SK-N-SH treated with all-trans-retinoic acid at 6 μM for 48 hours (cell line): Measurements from ENCODE around the gene ADK.

ENCODE experiments used
- ARNTL ChIP-seq: fragments of 450-650 bp; formaldehyde crosslinking; IDR thresholded peaks from 2 replicates; pipeline ENCODE4 v1.5.0; 2020; ENCODE audit warnings: low read depth, mild to moderate bottlenecking, moderate library complexity, borderline replicate concordance
- BACH2 ChIP-seq: fragments of 250-450 bp; sonication (Bioruptor Pico); IDR thresholded peaks from 2 replicates; pipeline ENCODE4 v1.9.0; 2021; ENCODE audit warnings: mild to moderate bottlenecking, borderline replicate concordance
- CSDC2 ChIP-seq: fragments of 250-450 bp; sonication (Bioruptor Pico); IDR thresholded peaks from 2 replicates; pipeline ENCODE4 v1.5.0; 2020; ENCODE audit warnings: mild to moderate bottlenecking, moderate library complexity
- ESRRG ChIP-seq: fragments of 250-450 bp; sonication (Bioruptor Pico); IDR thresholded peaks from 2 replicates; pipeline ENCODE4 v1.6.1; 2021; ENCODE audit warnings: mild to moderate bottlenecking
- ISL1 ChIP-seq: fragments of 250-450 bp; sonication (Bioruptor Pico); IDR thresholded peaks from 2 replicates; pipeline ENCODE4 v2.1.2; 2022; ENCODE audit warnings: mild to moderate bottlenecking, moderate library complexity
- OSR1 ChIP-seq: fragments of 250-450 bp; sonication (Bioruptor Pico); IDR thresholded peaks from 2 replicates; pipeline ENCODE4 v1.8.0; 2022; ENCODE audit warnings: moderate library complexity, mild to moderate bottlenecking, inconsistent platforms
- PATZ1 ChIP-seq: fragments of 250-450 bp; sonication (Bioruptor Pico); IDR thresholded peaks from 2 replicates; pipeline ENCODE4 v1.8.0; 2020; ENCODE audit warnings: mild to moderate bottlenecking, moderate library complexity, borderline replicate concordance
- SNAI2 ChIP-seq: fragments of 250-450 bp; sonication (Bioruptor Pico); IDR thresholded peaks from 2 replicates; pipeline ENCODE4 v1.5.0; 2020; ENCODE audit warnings: mild to moderate bottlenecking, moderate library complexity
- ZC3H10 ChIP-seq: fragments of 250-450 bp; sonication (Bioruptor Pico); IDR thresholded peaks from 2 replicates; pipeline ENCODE4 v1.5.1; 2021; ENCODE audit warnings: mild to moderate bottlenecking, moderate library complexity
- ZFP3 ChIP-seq: fragments of 250-450 bp; sonication (Bioruptor Pico); IDR thresholded peaks from 2 replicates; pipeline ENCODE4 v1.5.0; 2020; ENCODE audit warnings: mild to moderate bottlenecking, moderate library complexity
- ZNF565 ChIP-seq: fragments of 450-650 bp; formaldehyde crosslinking; conservative IDR thresholded peaks from 2 replicates; pipeline ENCODE4 v1.5.0; 2020; ENCODE audit warnings: low read depth, mild to moderate bottlenecking, moderate library complexity
- ZNF70 ChIP-seq: fragments of 450-650 bp; formaldehyde crosslinking; IDR thresholded peaks from 2 replicates; pipeline ENCODE4 v1.5.0; 2020; ENCODE audit warnings: mild to moderate bottlenecking, moderate library complexity
- TF ChIP-seq, protein P1 (sequence below): fragments of 250-450 bp; sonication (Bioruptor Pico); IDR thresholded peaks from 2 replicates; pipeline ENCODE4 v1.5.0; 2020; ENCODE audit warnings: mild to moderate bottlenecking, moderate library complexity
- TF ChIP-seq, protein P2 (sequence below): fragments of 250-450 bp; sonication (Bioruptor Pico); IDR thresholded peaks from 2 replicates; pipeline ENCODE4 v1.5.1; 2020; ENCODE audit warnings: low read depth, mild to moderate bottlenecking, moderate library complexity

- TF ChIP-seq ZFP3 (CRISPR knock-in tag) (no peak), ESRRG (CRISPR knock-in tag) (no peak), ISL1 (CRISPR knock-in tag) (no peak), CSDC2 (CRISPR knock-in tag) (no peak), BACH2 (CRISPR knock-in tag) (no peak), ARNTL (CRISPR knock-in tag) (no peak), ZC3H10 (CRISPR knock-in tag) (no peak), PATZ1 (no peak), ZNF565 (no peak), OSR1 (CRISPR knock-in tag) (no peak), SNAI2 (CRISPR knock-in tag) (no peak), ZNF70 (CRISPR knock-in tag) (no peak)
- TF ChIP-seq, protein P1, sequence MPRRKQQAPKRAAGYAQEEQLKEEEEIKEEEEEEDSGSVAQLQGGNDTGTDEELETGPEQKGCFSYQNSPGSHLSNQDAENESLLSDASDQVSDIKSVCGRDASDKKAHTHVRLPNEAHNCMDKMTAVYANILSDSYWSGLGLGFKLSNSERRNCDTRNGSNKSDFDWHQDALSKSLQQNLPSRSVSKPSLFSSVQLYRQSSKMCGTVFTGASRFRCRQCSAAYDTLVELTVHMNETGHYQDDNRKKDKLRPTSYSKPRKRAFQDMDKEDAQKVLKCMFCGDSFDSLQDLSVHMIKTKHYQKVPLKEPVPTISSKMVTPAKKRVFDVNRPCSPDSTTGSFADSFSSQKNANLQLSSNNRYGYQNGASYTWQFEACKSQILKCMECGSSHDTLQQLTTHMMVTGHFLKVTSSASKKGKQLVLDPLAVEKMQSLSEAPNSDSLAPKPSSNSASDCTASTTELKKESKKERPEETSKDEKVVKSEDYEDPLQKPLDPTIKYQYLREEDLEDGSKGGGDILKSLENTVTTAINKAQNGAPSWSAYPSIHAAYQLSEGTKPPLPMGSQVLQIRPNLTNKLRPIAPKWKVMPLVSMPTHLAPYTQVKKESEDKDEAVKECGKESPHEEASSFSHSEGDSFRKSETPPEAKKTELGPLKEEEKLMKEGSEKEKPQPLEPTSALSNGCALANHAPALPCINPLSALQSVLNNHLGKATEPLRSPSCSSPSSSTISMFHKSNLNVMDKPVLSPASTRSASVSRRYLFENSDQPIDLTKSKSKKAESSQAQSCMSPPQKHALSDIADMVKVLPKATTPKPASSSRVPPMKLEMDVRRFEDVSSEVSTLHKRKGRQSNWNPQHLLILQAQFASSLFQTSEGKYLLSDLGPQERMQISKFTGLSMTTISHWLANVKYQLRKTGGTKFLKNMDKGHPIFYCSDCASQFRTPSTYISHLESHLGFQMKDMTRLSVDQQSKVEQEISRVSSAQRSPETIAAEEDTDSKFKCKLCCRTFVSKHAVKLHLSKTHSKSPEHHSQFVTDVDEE (CRISPR knock-in tag), result no peak
- TF ChIP-seq, protein P2, sequence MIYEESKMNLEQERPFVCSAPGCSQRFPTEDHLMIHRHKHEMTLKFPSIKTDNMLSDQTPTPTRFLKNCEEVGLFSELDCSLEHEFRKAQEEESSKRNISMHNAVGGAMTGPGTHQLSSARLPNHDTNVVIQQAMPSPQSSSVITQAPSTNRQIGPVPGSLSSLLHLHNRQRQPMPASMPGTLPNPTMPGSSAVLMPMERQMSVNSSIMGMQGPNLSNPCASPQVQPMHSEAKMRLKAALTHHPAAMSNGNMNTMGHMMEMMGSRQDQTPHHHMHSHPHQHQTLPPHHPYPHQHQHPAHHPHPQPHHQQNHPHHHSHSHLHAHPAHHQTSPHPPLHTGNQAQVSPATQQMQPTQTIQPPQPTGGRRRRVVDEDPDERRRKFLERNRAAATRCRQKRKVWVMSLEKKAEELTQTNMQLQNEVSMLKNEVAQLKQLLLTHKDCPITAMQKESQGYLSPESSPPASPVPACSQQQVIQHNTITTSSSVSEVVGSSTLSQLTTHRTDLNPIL, result no peak
Measured at GRCh38 chr10:74139981-74140380, 11.0 kb upstream of the ADK start.
